ENCODE measurements around the gene SPAG9. TPM values are rescaled to one million over a fixed set of nuclear protein-coding genes. Genes with fewer than 3 reads are reported as not detected.
"Not testable (repeated sequence)": the region's sequence is repeated elsewhere in the genome, so short reads cannot be mapped to it uniquely, and the experiment has no call there.

Gene SPAG9
- total and polyA plus RNA-seq, 5 experiments from 2014 or later, result 2.1 to 58.0 (median 3.9) TPM

DNA sequence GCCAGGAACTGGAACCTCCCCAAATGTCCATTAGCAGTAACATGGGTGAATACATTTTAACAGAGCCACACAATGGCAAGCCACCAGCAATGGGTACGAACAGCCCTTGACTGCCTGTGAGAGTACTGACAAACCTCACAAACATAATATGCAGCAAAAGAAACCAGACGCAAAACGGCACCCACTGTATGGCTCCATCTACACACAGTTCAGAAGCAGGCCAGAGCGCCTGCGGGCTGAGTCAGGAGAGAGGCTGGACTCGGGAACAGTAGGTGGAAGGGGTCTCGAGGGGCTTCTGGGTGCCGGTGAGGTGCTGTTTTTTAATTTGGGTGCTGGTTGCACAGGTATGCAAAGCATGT, 177.1 kb downstream of the SPAG9 start:
- no peak for DNase-seq
- no peaks in the 10 kb centered on the region for H3K9me3 Mint-ChIP-seq
- H3K27ac Mint-ChIP-seq, result peak overlapping the region; percentile 91 to 96 (median 94)
- peak overlapping the region; percentile 77 to 89 (median 84) for H3K4me3 Mint-ChIP-seq
- peaks cover 37 to 64% (median 50%) of the 10 kb centered on the region in 4 donors for H3K4me1 Mint-ChIP-seq
- H3K36me3 Mint-ChIP-seq, result no peaks in the 10 kb centered on the region
- POLR2A ChIA-PET, result interaction anchor here (2.3 to 15.2 kb wide), 9 partner anchors 13 to 91 kb away, joined by 8 to 535 read pairs (median 34); partner anchors contain the start of gene TOB1
- no peaks in the 10 kb centered on the region for H3K27me3 Mint-ChIP-seq
- ATAC-seq, result peak; percentile 12 to 18

GRCh38 chr17:50941676-50942048, 179.0 kb downstream of the SPAG9 start:
- not testable (repeated sequence) for H3K27me3 Mint-ChIP-seq, DNase-seq, ATAC-seq, H3K36me3 Mint-ChIP-seq, H3K9me3 Mint-ChIP-seq
- Mint-ChIP-seq H3K4me1 (peaks cover 32 to 50% (median 40%) of the 10 kb centered on the region in 4 donors), H3K4me3 (peak overlapping the region in 1 of 10 donors; percentile 39), H3K27ac (peak overlapping the region; percentile 62 to 96 (median 94))
- POLR2A ChIA-PET, result interaction anchor here (1.0 to 15.2 kb wide), 4 partner anchors 10 to 79 kb away, joined by 5 to 535 read pairs (median 54); partner anchors contain the start of gene TOB1

DNA sequence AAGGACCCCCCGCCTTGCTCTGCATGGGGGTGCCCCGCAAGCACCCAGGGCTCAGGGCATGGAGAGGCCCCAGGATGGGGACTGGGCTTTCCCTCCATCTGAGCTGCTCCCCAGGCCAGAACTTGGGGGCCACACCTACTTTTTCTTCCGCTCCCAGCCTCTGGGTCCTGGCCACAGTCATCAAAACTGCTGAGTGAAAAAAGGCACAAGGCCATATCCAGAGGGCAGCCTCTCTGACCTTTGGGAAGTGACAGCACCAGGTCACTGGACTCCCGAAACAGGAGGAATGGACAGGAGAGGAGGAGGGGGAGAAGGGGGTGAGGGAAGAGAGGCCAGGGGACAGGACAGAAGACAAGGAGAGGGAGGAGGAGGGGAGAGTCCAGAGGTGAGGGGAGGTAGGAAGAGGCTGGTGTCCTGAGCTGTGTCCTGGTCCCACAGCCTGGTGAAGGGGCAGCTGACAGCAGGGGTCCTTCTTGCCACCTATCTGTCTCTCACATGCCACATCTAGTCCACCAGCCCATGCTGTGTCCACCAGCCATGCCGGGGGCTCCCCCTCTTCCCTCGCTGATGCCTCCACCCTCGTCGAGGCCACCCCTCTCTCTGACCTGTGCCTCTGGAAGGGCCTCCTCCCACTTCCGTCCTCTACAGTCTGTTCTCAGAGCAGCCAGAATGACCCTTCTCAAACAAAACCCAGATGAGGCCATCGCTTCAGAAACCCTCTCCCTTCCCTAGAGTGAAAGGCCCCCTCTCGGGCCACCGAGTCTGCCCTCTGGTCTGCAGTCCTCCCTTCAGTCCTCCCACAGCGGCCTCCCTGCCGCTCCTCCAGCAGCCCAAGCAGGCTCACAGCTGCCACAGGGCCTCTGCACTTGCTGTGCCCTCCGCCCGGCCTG, 180.6 kb downstream of the SPAG9 start:
- peaks cover 25 to 41% (median 34%) of the 10 kb centered on the region in 4 donors for H3K4me1 Mint-ChIP-seq
- no peak overlapping the region for H3K4me3 Mint-ChIP-seq
- peak overlapping the region in 9 of 10 donors; percentile 36 to 86 (median 74) for H3K27ac Mint-ChIP-seq
- H3K36me3 Mint-ChIP-seq, result no peaks in the 10 kb centered on the region
- no peaks in the 10 kb centered on the region for H3K27me3 Mint-ChIP-seq
- DNase-seq, result peak in 1 of 10 donors; percentile 41
- no peaks in the 10 kb centered on the region for H3K9me3 Mint-ChIP-seq
- no peak for ATAC-seq
- POLR2A ChIA-PET, result interaction anchor here (0.7 to 15.2 kb wide), 8 partner anchors 9 to 88 kb away, joined by 3 to 535 read pairs (median 4); partner anchors contain the start of gene TOB1

DNA sequence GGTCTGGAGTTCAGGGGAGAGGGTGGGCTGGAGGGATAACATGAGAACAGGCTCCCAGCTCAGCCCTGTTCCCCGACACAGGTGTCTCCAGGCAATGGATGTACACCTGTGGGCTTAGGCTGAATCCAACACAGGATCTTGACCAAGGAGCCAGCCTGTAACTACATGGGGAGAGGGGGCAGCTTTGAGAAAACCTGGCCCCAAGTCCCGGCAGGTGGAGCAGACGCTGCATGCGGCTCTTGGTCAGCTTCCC, 181.2 kb downstream of the SPAG9 start:
- Mint-ChIP-seq H3K9me3 (no peaks in the 10 kb centered on the region), H3K4me3 (no peak overlapping the region)
- DNase-seq, result peak in 1 of 10 donors; percentile 21

GRCh38 chr17:50938821-50939541, 181.7 kb downstream of the SPAG9 start:
- H3K9me3 Mint-ChIP-seq, result no peaks in the 10 kb centered on the region
- H3K27ac Mint-ChIP-seq, result peak overlapping the region in 9 of 10 donors; percentile 6 to 90 (median 69)
- POLR2A ChIA-PET, result interaction anchor here (0.7 to 15.2 kb wide), 6 partner anchors 8 to 87 kb away, joined by 3 to 535 read pairs (median 4); partner anchors contain the start of gene TOB1
- no peak for ATAC-seq
- DNase-seq, result peak in 1 of 10 donors; percentile 57
- no peaks in the 10 kb centered on the region for H3K36me3 Mint-ChIP-seq
- peaks cover 28 to 48% (median 37%) of the 10 kb centered on the region in 4 donors for H3K4me1 Mint-ChIP-seq
- H3K27me3 Mint-ChIP-seq, result no peaks in the 10 kb centered on the region
- H3K4me3 Mint-ChIP-seq, result peak overlapping the region in 2 of 10 donors; percentile 29 to 45

More for the DNA sequence above, 181.2 kb downstream of the SPAG9 start:
- H3K4me1 Mint-ChIP-seq, result peaks cover 26 to 45% (median 36%) of the 10 kb centered on the region in 4 donors
- H3K27ac Mint-ChIP-seq, result peak overlapping the region in 6 of 10 donors; percentile 6 to 90 (median 73)
- no peaks in the 10 kb centered on the region for H3K36me3 Mint-ChIP-seq
- no peaks in the 10 kb centered on the region for H3K27me3 Mint-ChIP-seq
- no peak for ATAC-seq
- POLR2A ChIA-PET, result interaction anchor here (0.7 to 15.2 kb wide), 7 partner anchors 9 to 87 kb away, joined by 3 to 535 read pairs (median 4); partner anchors contain the start of gene TOB1

DNA sequence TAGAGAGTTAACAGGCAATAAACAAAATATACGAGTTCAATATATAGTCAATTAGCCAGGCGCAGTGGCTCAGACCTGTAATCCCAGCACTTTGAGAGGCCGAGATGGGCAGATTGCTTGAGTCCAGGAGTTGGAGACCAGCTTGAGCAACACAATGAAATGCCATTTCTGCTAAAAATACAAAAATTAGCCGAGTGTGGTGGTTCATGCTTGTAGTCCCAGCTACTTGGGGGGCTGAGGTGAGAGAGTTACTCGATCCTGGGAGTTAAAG, 184.7 kb downstream of the SPAG9 start:
- Mint-ChIP-seq H3K9me3 (no peaks in the 10 kb centered on the region), H3K27ac (no peak overlapping the region), H3K4me3 (no peak overlapping the region), H3K36me3 (no peaks in the 10 kb centered on the region), H3K27me3 (peaks cover 0 to 1% (median 0%) of the 10 kb centered on the region in 5 donors), H3K4me1 (peaks cover 15 to 32% (median 27%) of the 10 kb centered on the region in 4 donors)
- peak in 1 of 10 donors; percentile 10 for DNase-seq
- POLR2A ChIA-PET, result interaction anchor here (0.7 to 4.7 kb wide), 6 partner anchors 9 to 69 kb away, joined by 3 to 49 read pairs (median 8); partner anchors contain the start of gene TOB1
- no peak for ATAC-seq

GRCh38 chr17:50935221-50935995, 185.3 kb downstream of the SPAG9 start:
- H3K27me3 Mint-ChIP-seq, result peaks cover 0 to 1% (median 0%) of the 10 kb centered on the region in 5 donors
- DNase-seq, result no peak
- POLR2A ChIA-PET, result interaction anchor here (0.7 to 4.7 kb wide), 8 partner anchors 10 to 73 kb away, joined by 3 to 49 read pairs (median 6); partner anchors contain the start of gene TOB1
- no peaks in the 10 kb centered on the region for H3K36me3 Mint-ChIP-seq
- ATAC-seq, result no peak
- H3K9me3 Mint-ChIP-seq, result no peaks in the 10 kb centered on the region
- H3K27ac Mint-ChIP-seq, result no peak overlapping the region
- no peak overlapping the region for H3K4me3 Mint-ChIP-seq
- peaks cover 18 to 33% (median 28%) of the 10 kb centered on the region in 4 donors for H3K4me1 Mint-ChIP-seq

- POLR2A ChIA-PET, result interaction anchor here (0.7 to 4.7 kb wide), 5 partner anchors 14 to 73 kb away, joined by 3 to 49 read pairs (median 6); partner anchors contain the start of gene TOB1
- no peak for ATAC-seq
- Mint-ChIP-seq H3K4me3 (no peak overlapping the region), H3K9me3 (no peaks in the 10 kb centered on the region), H3K36me3 (no peaks in the 10 kb centered on the region), H3K4me1 (peaks cover 25 to 36% (median 30%) of the 10 kb centered on the region in 4 donors), H3K27ac (peak overlapping the region in 3 of 10 donors; percentile 11 to 87 (median 55)), H3K27me3 (peaks cover 0 to 1% (median 0%) of the 10 kb centered on the region in 5 donors)
- no peak for DNase-seq
These were observed 185.9 kb downstream of the SPAG9 start for GRCh38 chr17:50934672-50935220.

GRCh38 chr17:50934161-50934560, 186.5 kb downstream of the SPAG9 start:
- DNase-seq (no peak), ATAC-seq (no peak)
- Mint-ChIP-seq H3K4me1 (peaks cover 24 to 37% (median 33%) of the 10 kb centered on the region in 4 donors), H3K27ac (peak overlapping the region in 3 of 10 donors; percentile 11 to 87 (median 55)), H3K27me3 (peaks cover 0 to 1% (median 0%) of the 10 kb centered on the region in 5 donors), H3K4me3 (no peak overlapping the region), H3K36me3 (no peaks in the 10 kb centered on the region), H3K9me3 (no peaks in the 10 kb centered on the region)
- POLR2A ChIA-PET, result interaction anchor here (0.7 to 4.7 kb wide), 7 partner anchors 11 to 82 kb away, joined by 3 to 49 read pairs (median 6); partner anchors contain the start of gene TOB1

DNA sequence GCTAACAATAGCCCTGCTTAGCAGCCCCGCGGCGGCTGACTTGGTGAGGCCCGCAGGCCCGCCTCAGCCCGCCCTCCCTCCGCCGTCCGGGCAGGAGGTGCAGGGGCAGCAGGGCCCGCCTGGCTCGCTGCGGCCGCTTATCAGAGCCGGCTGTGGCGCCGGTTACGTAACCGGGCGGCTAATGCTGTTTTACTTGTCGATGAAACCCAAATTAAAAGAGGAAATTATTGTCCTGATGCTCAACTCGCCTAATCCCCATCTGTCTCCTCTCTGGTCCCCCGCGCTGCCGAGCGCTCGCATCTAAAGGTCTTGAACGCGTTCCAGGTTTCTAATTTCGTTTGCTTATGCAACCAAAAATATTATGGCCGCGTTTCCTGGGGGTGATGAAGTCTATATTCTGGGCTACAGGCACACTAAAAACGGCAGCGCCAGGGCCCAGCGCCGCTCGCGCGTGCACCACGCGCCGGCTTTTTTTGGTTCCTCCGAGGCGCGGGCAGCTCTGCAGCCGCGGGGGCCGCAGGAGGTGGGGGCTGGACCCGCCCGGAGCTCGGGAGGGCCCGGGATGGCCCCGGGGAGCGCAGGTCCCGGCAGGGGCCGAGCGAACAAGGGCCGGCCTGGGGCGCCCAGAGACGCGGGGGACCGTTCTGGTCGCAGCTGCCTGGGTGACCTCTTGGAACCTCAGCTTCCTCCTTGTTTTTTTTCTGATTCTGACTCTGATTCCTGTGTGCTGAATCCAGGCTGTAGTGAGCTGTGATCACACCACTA, 189.3 kb downstream of the SPAG9 start:
- H3K36me3 Mint-ChIP-seq, result no peaks in the 10 kb centered on the region
- H3K9me3 Mint-ChIP-seq, result no peaks in the 10 kb centered on the region
- peaks cover 0 to 5% (median 0%) of the 10 kb centered on the region in 5 donors for H3K27me3 Mint-ChIP-seq
- POLR2A ChIA-PET, result interaction anchor here (0.7 to 3.0 kb wide), 15 partner anchors 8 to 79 kb away, joined by 3 to 122 read pairs (median 11); partner anchors contain the start of gene TOB1
- peaks cover 27 to 56% (median 50%) of the 10 kb centered on the region in 4 donors for H3K4me1 Mint-ChIP-seq
- peak overlapping the region; percentile 94 to 99 (median 98) for H3K27ac Mint-ChIP-seq
- ATAC-seq (peak; percentile 82 to 86), DNase-seq (peak; percentile 25 to 77 (median 56))
- H3K4me3 Mint-ChIP-seq, result peak overlapping the region; percentile 80 to 98 (median 88)

- Mint-ChIP-seq H3K9me3 (no peaks in the 10 kb centered on the region), H3K27ac (peak overlapping the region in 8 of 10 donors; percentile 21 to 87 (median 58)), H3K4me3 (peak overlapping the region in 1 of 10 donors; percentile 5), H3K27me3 (peaks cover 0 to 5% (median 0%) of the 10 kb centered on the region in 5 donors), H3K36me3 (no peaks in the 10 kb centered on the region), H3K4me1 (peaks cover 26 to 55% (median 54%) of the 10 kb centered on the region in 4 donors)
- DNase-seq (no peak), ATAC-seq (no peak)
- POLR2A ChIA-PET, result interaction anchor here (21.5 kb wide), 1 partner anchor 63 kb away, joined by 544 read pairs; the partner anchor contains the start of gene TOB1
These were observed 192.0 kb downstream of the SPAG9 start for GRCh38 chr17:50928646-50929045.

All from naive thymus-derived CD8-positive, alpha-beta T cell (primary cell).